HG03457 (cell line): ENCODE measurements around the gene SLC6A6.

Experiments
- ATAC-seq: cut with Tn5 transposase; IDR thresholded peaks from one replicate; pipeline ENCODE4 v1.9.1; 2021; ENCODE audit warnings: moderate number of reproducible peaks; ENCODE audit not compliant: unreplicated experiment

SLC6A6 gene

GRCh38 chr3:14516738-14517345, 114.4 kb downstream of the SLC6A6 start:
- no peak for ATAC-seq

GRCh38 chr3:14517601-14518431, 115.4 kb downstream of the SLC6A6 start:
- ATAC-seq = no peak

GRCh38 chr3:14518432-14518802, 116.0 kb downstream of the SLC6A6 start:
- no peak for ATAC-seq

GRCh38 chr3:14518893-14519292, 116.5 kb downstream of the SLC6A6 start:
- no peak for ATAC-seq

GRCh38 chr3:14519406-14519805, 117.0 kb downstream of the SLC6A6 start:
- no peak for ATAC-seq

GRCh38 chr3:14520149-14520548, 117.7 kb downstream of the SLC6A6 start:
- no peak for ATAC-seq

- ATAC-seq = no peak
These were observed 118.6 kb downstream of the SLC6A6 start for GRCh38 chr3:14520967-14521366.

GRCh38 chr3:14521611-14522010, 119.2 kb downstream of the SLC6A6 start:
- ATAC-seq = no peak

GRCh38 chr3:14522129-14522691, 119.8 kb downstream of the SLC6A6 start:
- ATAC-seq = no peak

GRCh38 chr3:14522768-14523167, 120.4 kb downstream of the SLC6A6 start:
- ATAC-seq = no peak

- no peak for ATAC-seq
These were observed 121.4 kb downstream of the SLC6A6 start for GRCh38 chr3:14523792-14524191.

- no peak for ATAC-seq
These were observed 121.9 kb downstream of the SLC6A6 start for GRCh38 chr3:14524311-14524711.

GRCh38 chr3:14524920-14525660, 122.7 kb downstream of the SLC6A6 start:
- ATAC-seq = no peak

GRCh38 chr3:14525685-14526631, 123.6 kb downstream of the SLC6A6 start:
- ATAC-seq = no peak

GRCh38 chr3:14528081-14528480, 125.7 kb downstream of the SLC6A6 start:
- ATAC-seq = no peak

GRCh38 chr3:14531856-14532395, 129.5 kb downstream of the SLC6A6 start:
- ATAC-seq = no peak

GRCh38 chr3:14532691-14533456, 130.5 kb downstream of the SLC6A6 start:
- no peak for ATAC-seq

GRCh38 chr3:14533457-14533958, 131.1 kb downstream of the SLC6A6 start:
- no peak for ATAC-seq

GRCh38 chr3:14534516-14535191, 132.2 kb downstream of the SLC6A6 start:
- no peak for ATAC-seq
